Smooth muscle cell of the brain vasculature (primary cell): ENCODE data around the gene RASEF.
A peak's percentile ranks its signal among the peaks of the same experiment; 100 is the strongest.
"Not testable (repeated sequence)": the region's sequence is repeated elsewhere in the genome, so short reads cannot be mapped to it uniquely, and the experiment has no call there.

Experiments used
- DNase-seq: peaks from one replicate; pipeline ENCODE4 v3.0.0-alpha.2; 2012; ENCODE audit warnings: low read depth, low spot score

Gene RASEF

DNA sequence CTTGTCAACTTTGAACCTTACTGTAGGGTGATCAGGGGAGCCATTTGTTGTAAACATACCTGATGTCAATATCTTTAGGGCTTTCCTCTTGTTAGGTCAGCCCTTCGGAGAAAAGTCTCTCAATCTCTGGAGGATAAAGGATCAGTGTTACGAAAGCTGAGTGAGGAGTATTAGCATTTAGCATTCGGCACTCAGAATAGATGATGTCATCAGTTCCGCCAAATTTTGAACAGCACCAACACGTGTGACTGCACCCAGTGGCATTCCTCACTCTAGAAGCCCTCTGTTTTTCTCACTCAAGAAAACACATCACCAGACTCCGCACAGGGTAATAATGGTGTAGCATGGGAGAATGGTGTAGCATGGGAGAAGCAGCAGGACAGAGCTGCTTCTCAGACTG lies 87.8 kb downstream of the RASEF start:
- no peak for DNase-seq

DNA sequence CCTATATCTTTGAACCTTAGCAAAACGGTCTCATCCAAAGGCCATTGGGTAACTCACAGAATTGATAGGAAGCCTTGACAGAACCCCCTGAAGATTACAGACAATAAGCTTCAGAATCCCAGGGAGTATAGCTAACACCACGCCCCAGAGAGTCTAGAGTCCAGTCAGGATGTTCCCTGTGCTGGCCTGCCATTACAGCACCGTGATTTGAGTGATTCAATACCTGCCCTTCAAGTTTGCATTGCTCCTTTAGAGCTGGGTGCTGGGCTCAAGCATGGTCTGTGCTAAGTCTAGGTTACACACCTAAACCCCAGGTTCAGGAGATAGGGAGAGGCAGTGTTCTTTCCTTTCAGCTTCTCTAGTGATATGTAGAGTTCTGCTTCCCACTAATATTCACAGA lies 90.5 kb downstream of the RASEF start:
- DNase-seq, result no peak

DNA sequence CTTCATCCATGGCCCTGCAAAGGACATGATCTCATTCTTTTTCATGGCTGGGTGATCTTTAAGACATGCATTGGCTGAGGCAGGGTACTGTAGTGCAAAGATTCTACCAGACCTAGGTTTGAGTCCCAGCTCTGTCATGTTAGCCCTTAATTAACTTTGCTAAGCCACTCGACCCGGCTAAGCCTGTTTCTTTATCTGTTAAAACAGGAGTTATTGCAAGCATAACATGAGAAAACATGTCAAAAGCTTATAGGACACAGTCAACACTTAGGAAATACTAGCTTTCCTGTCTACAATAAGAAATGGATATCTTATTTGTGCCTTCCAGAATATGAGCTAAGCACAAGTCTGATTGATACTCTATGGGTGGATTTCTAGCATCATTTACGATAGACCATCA lies 92.6 kb downstream of the RASEF start:
- DNase-seq, result no peak

DNA sequence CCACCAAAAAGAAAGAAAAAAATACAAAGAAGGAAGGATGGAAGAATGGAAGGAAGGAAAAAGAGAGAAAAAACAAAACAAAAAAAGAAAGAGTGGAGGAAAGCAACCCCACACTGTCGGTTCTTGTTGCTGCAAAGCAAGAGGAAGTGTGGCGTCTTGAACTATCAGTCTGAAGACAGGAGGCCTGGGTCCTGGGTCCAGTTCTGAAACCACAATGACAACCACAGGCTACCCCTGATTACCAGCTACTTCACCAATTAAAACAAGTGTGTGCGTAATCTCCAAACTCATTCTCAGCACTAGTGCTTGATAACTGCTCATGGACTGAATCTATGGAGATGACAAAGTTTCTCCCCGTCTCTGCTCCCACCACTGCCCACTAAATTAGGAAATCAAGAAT lies 93.7 kb downstream of the RASEF start:
- DNase-seq, result no peak

DNA sequence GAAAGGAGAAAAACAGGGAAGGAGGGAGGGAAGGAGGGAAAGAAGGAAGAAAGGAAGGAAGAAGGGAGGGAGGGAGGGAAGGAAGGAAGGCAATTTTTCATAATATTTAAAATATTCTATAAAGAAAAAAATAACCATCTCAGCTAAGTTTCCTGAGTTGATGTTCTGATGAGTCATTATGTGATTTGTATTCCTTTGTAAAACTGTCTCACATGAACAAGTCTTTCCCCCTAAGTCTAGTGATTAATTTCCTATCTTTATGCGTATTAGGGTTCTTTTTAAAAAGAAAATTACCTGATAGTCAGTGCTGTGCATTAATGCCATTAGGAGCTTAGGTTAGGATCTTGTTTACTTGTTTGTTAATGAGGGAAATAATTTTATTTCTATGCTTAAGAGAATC lies 94.1 kb downstream of the RASEF start:
- DNase-seq, result no peak

DNA sequence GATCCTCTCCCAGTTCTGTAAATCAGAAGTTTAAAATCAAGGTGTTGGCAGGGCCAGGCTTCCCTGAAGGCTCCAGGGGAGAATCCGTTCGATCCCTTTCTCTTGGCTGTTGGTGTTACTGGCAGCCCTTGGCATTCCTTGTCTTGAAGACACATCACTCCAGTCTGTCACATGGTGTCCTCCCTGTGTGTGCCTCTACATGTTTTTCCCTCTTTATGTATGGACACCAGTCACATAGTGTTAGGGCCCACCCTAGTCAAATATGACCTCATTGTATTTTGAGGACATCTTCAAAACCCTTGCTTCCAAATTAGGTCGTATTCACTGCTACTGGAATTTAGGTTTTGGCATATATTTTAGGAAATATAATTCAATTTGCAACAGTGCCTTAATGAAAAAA lies 94.6 kb downstream of the RASEF start:
- no peak for DNase-seq

DNA sequence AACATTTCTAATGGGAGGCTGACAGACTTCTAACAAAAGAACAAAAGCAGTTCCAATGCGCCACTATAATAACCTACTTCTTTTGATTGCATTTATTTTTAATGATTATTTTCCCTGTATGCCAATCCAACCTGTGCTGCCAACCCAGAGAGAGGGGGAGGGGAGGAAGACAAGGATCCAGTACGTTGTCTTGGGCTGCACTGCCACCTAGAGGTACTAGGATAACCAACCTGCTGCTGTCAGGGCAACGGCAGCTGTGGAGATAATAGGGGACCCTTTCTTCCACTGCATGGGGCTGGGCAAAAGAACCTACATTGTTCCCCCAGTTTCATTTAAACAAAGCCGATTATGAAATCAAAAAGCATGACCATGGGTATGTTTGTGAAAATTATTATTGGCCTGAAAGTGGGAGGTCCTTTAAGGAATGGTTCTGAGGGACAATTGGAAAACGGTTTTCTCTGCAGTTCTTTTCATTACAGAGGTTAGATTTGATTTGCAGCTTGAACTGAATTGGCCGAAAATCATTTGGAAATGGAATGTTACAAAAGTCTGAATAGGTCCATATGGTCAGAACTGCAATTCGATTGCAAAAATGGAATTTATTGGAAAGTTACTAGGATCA lies 101.3 kb downstream of the RASEF start:
- peak; percentile 50 for DNase-seq

DNA sequence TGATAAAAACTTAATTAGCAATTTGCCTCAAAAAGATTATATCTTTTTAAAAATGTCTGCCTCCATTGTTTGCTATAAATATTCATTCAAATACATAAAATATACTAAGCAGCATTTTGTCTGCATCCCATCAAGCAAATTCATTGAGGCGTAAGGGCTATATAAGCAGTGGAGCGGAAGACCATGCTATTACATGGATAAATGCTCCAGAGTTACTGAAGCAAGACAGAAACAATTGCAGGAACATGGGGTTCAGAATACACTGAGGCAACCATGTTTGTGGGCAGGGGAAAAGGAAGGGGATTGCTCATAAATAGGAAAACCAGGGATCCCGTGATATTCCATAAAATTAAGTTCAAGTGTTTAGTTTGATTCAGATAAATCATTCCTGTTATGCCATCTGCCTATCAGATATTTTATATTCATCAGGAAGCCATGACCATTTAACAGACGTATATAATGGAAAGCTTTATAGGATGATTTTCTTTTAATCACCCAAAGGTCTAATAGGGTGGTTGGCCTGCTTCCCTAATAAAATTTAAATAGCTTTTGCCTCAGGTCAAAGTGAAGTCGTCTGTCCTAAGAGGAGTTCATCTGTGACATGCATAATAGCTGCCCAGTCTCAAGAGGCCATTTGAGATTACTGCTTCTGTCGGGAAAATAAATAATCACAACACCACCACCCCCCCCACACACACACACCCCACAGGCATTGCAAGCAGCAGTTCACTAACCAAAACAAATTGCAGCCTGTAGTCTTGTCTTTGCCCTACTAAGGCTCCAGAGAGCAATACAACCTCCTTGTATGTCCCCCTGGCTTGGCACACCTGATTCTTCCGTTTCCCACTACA lies 105.2 kb downstream of the RASEF start:
- no peak for DNase-seq

DNA sequence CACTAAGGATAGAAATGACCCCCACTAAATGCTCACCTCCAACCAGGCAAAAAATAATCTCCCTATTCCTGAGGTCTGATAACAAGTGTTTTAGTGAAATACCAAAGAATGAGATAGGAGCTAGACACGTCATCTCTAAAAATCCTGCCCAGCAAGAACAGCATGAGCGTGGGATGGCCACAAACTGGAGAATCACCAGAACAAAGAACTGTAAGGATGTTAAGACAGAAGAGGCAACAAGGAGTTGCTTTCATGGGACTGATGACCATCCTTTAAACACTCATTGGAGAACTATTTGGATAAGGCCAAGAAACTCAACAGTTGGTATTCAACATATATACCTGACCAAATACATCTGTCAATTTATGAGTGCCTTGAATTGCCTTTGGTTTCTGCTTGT lies 113.7 kb downstream of the RASEF start:
- DNase-seq, result no peak

DNA sequence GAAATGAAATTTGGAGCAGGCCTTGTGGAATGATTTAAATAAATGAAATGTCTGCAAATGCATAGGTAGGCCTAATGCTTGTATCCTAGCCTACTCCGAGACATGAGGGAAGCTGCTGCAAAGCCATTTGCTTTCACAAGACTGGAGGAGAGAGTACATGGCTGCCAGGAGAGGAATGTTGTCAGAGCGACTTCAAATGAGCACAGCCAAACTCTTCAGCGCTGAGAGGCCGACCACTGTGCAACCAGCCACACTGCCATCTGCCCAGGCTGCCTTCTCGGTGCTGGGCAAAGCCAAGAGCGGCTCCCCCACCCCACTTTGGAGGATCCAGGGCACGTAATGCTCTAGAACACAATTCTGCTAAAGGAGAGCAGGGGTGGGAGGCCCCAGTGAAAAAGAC lies 122.6 kb downstream of the RASEF start:
- DNase-seq, result no peak

DNA sequence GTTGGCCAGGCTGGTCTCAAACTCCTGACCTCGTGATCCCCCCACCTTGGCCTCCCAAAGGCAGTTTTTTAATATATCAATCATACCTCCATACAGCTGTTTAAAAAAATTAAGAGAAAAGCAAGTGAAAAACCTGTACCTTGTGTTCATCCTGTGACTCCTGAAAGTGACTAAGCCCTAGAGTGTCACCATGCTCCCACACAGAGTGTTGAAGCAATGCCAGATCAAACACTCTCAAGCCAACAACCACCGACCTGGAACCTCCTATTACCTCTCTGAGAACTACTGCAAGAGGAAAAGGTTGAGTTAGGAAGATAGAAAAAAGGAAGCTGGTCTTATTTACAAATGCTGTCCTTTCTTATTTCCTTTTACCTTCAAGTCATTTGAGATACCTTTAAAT lies 123.5 kb downstream of the RASEF start:
- DNase-seq, result no peak

DNA sequence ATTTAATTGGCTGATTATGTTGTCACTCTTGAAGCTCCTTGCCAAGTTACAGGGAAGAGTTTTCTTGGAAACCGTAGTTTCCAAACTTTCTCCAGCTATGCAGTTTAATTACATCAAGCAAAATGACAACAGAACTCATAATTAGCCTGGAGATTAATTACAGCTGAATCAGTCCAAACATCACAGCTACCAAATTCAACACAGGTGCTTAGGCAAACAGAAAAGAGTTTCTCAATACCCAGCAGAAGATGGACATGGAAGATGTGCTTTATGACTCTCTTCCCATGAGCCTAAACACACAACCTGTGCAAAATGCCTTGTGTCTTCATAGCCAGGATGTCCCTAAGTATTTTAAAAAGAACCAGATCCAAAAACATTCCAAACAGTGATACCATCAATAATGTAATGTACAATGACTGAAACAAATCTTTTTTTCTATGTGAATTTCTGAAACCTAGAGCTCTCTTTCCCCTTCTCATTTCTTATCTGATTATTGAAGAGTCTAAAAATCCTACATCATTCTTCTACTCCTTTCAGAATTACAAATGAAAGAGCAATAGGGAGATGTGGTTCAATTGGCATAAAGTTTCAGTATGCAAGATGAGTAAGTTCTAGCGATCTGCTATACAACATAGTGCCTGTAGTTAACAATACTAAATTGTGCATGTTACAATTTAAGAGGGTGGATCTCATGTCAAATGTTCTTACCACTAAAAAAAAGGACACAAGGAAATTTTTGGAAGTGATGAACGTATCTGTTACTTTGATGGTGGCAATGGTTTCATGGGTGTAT lies 124.3 kb downstream of the RASEF start:
- no peak for DNase-seq

DNA sequence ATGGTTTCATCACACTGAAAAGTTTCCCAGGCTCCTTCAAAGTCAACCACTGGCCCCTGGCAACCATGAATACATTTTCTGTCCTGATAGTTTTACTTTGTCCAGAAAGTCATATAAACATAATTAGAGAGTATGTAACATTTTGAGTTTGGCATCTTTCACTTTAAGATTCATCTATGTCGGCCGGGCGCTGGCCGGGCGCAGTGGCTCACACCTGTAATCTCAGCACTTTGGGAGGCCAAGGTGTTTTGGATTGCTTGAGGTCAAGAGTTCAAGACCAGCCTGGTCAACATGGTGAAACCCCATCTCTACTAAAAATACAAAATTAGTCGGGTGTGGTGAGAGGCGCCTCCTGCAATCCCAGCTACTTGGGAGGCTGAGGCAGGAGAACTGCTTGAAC lies 126.4 kb downstream of the RASEF start:
- DNase-seq, result not testable (repeated sequence)

DNA sequence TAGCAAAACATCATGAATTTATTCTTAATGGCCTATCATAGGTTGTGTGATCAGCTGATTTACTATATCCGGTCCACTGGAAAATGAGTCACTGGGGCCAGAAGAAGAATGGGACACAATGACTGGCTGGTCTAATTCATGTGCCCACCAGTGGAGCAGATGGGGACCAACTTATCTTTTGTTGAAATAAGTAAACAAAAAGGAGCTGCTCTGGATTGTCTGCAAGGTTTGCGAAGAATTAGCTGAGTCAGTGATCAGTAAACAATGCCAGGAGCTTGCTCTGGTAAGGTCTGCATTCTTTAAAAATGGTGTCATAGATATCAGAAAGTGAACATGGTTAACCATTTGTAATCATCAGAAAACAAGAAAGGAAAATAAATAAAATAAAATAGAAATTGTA lies 128.0 kb downstream of the RASEF start:
- DNase-seq, result no peak

DNA sequence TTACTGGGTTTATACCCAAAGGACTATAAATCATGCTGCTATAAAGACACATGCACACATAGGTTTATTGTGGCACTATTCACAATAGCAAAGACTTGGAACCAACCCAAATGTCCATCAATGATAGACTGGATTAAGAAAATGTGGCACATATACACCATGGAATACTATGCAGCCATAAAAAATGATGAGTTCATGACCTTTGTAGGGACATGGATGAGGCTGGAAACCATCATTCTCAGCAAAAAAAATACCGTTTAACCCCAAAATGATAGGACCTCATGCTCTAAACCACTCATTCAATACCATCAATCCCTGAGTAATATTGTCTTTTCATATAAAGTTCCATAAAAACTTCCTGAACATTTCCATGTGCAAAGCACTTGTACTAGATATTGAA lies 128.9 kb downstream of the RASEF start:
- DNase-seq, result not testable (repeated sequence)

DNA sequence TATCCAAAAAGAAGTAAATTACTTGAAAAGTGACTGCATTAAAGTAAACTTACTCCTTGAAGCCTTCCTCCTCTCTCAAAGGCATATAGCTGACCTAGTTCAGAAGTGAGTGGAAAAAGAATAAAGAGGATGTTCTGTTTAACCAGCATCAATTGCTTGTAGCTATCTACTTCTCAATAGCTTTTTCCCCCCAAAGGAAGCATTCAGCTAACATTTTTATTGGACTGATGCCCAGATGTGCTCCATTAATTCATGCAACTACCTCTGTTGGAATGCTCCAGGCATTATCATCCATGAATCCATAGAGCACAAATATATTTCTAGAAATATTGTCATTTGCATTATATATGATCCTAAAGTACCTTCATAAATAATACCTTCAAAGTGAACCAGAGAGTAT lies 132.8 kb downstream of the RASEF start:
- no peak for DNase-seq
